H9 (cell line): Measurements from ENCODE around the gene CACNA2D3. TPM values are rescaled to one million over a fixed set of nuclear protein-coding genes. Genes with fewer than 3 reads are reported as not detected.

ENCODE experiments used
- DNase-seq: peaks from one replicate; pipeline ENCODE4 v3.0.0-alpha.2; 2017
- H2AFZ ChIP-seq: one replicate; pipeline ENCODE4 v1.6.1; 2013; ENCODE audit warnings: mild to moderate bottlenecking, low read length, control low read depth, moderate library complexity
- H2AK5ac ChIP-seq: 2 replicates; pipeline ENCODE4 v1.6.1; 2013; ENCODE audit warnings: low read length, control low read depth, mixed read lengths; ENCODE audit not compliant: insufficient read length
- H2BK120ac ChIP-seq: one replicate; pipeline ENCODE4 v1.6.1; 2013; ENCODE audit warnings: low read depth, mild to moderate bottlenecking, low read length, control low read depth, inconsistent platforms; ENCODE audit not compliant: poor library complexity, severe bottlenecking
- H2BK12ac ChIP-seq: 2 replicates; pipeline ENCODE4 v1.6.1; 2013; ENCODE audit warnings: low read length, control low read depth, mixed read lengths, low read depth; ENCODE audit not compliant: insufficient read length
- H2BK15ac ChIP-seq: 2 replicates; pipeline ENCODE4 v1.6.1; 2013; ENCODE audit warnings: low read depth, low read length, control low read depth
- H2BK20ac ChIP-seq: one replicate; pipeline ENCODE4 v1.6.1; 2013; ENCODE audit warnings: low read depth, mild to moderate bottlenecking, low read length, control low read depth, inconsistent platforms; ENCODE audit not compliant: poor library complexity, severe bottlenecking
- H2BK5ac ChIP-seq: 2 replicates; pipeline ENCODE4 v1.6.1; 2013; ENCODE audit warnings: low read length, control low read depth, mixed read lengths; ENCODE audit not compliant: insufficient read length
- H3K14ac ChIP-seq: 2 replicates; pipeline ENCODE4 v1.6.1; 2013; ENCODE audit warnings: low read length, control low read depth; ENCODE audit not compliant: insufficient read depth
- H3K18ac ChIP-seq: 2 replicates; pipeline ENCODE4 v1.6.1; 2013; ENCODE audit warnings: low read depth, mild to moderate bottlenecking, mixed read lengths, low read length, control low read depth; ENCODE audit not compliant: insufficient read length
- H3K23ac ChIP-seq: 2 replicates; pipeline ENCODE4 v1.6.1; 2013; ENCODE audit warnings: low read length, control low read depth, mixed read lengths, low read depth; ENCODE audit not compliant: insufficient read length
- H3K23me2 ChIP-seq: 2 replicates; pipeline ENCODE4 v1.6.1; 2013; ENCODE audit warnings: low read depth, mild to moderate bottlenecking, mixed read lengths, low read length, control low read depth; ENCODE audit not compliant: insufficient read length, poor library complexity, severe bottlenecking
- H3K27ac ChIP-seq: 2 replicates; pipeline ENCODE4 v1.5.1; 2013; ENCODE audit warnings: low read length, control low read depth, mixed read lengths, low read depth; ENCODE audit not compliant: insufficient read length
- H3K27me3 ChIP-seq: 2 replicates; pipeline ENCODE4 v1.6.1; 2013; ENCODE audit warnings: low read length, control low read depth, inconsistent platforms; ENCODE audit not compliant: insufficient read depth
- H3K4ac ChIP-seq: 2 replicates; pipeline ENCODE4 v1.6.1; 2013; ENCODE audit warnings: low read depth, mild to moderate bottlenecking, control low read depth, inconsistent platforms, low read length, moderate library complexity
- H3K4me1 ChIP-seq: 2 replicates; pipeline ENCODE4 v1.6.1; 2013; ENCODE audit warnings: low read length, control low read depth, inconsistent platforms; ENCODE audit not compliant: insufficient read depth
- H3K4me2 ChIP-seq: 2 replicates; pipeline ENCODE4 v1.6.1; 2013; ENCODE audit warnings: low read length, control low read depth, mixed read lengths; ENCODE audit not compliant: insufficient read length, insufficient read depth
- H3K56ac ChIP-seq: 2 replicates; pipeline ENCODE4 v1.6.1; 2013; ENCODE audit warnings: low read depth, mild to moderate bottlenecking, mixed read lengths, low read length, control low read depth; ENCODE audit not compliant: insufficient read length
- H3K79me1 ChIP-seq: 2 replicates; pipeline ENCODE4 v1.6.1; 2013; ENCODE audit warnings: low read depth, mild to moderate bottlenecking, moderate library complexity, low read length, control low read depth, inconsistent platforms; ENCODE audit not compliant: insufficient read depth, poor library complexity, severe bottlenecking
- H3K79me2 ChIP-seq: 2 replicates; pipeline ENCODE4 v1.6.1; 2013; ENCODE audit warnings: low read length, control low read depth, inconsistent platforms; ENCODE audit not compliant: insufficient read depth
- H3K9ac ChIP-seq: 2 replicates; pipeline ENCODE4 v1.6.1; 2013; ENCODE audit warnings: low read length, control low read depth, mixed read lengths; ENCODE audit not compliant: insufficient read length; ENCODE audit errors: extremely low read depth
- H3K9me3 ChIP-seq: one replicate; pipeline ENCODE4 v1.6.1; 2013; ENCODE audit warnings: low read depth, low read length, inconsistent platforms; ENCODE audit not compliant: control insufficient read depth
- H3T11ph ChIP-seq: one replicate; pipeline ENCODE4 v1.6.1; 2013; ENCODE audit warnings: mild to moderate bottlenecking, low read length, control low read depth, inconsistent platforms
- H4K20me1 ChIP-seq: one replicate; pipeline ENCODE4 v1.6.1; 2013; ENCODE audit not compliant: control insufficient read depth, insufficient read length, insufficient read depth
- H4K5ac ChIP-seq: 2 replicates; pipeline ENCODE4 v1.6.1; 2013; ENCODE audit warnings: low read depth, mild to moderate bottlenecking, mixed read lengths, low read length, control low read depth; ENCODE audit not compliant: insufficient read length
- H4K8ac ChIP-seq: replicated peaks from 2 replicates; pipeline ENCODE4 v1.6.1; 2013; ENCODE audit warnings: low read length, control low read depth, mixed read lengths, low read depth; ENCODE audit not compliant: insufficient read length
- H4K91ac ChIP-seq: 2 replicates; pipeline ENCODE4 v1.6.1; 2013; ENCODE audit warnings: low read depth, mild to moderate bottlenecking, moderate library complexity, mixed read lengths, low read length, control low read depth; ENCODE audit not compliant: insufficient read length
- H3K27ac Mint-ChIP-seq, 3 experiments: 2 replicates in 2 of 3; 3 replicates in 1 of 3; pipeline ENCODE4 v1.8.0; 2020 to 2021; ENCODE audit warnings: mixed read lengths in 3 of 3, mild to moderate bottlenecking in 1 of 3, moderate library complexity in 1 of 3
- H3K27me3 Mint-ChIP-seq: 2 replicates; pipeline ENCODE4 v1.8.0; 2021; ENCODE audit warnings: low read depth, mild to moderate bottlenecking, moderate library complexity, mixed read lengths
- H3K36me3 Mint-ChIP-seq, 3 experiments: 2 replicates in 2 of 3; 3 replicates in 1 of 3; pipeline ENCODE4 v1.8.0; 2020 to 2021; ENCODE audit warnings: low read depth in 3 of 3, mixed read lengths in 3 of 3; ENCODE audit not compliant: insufficient read depth in 1 of 3
- H3K4me1 Mint-ChIP-seq, 2 experiments: 2 replicates each; pipeline ENCODE4 v1.8.0; 2020; ENCODE audit warnings: mixed read lengths in 2 of 2
- H3K4me3 Mint-ChIP-seq, 2 experiments: 2 replicates in 1 of 2; 3 replicates in 1 of 2; pipeline ENCODE4 v1.8.0; 2020 to 2021; ENCODE audit warnings: mild to moderate bottlenecking in 2 of 2, mixed read lengths in 2 of 2, moderate library complexity in 1 of 2
- H3K9me3 Mint-ChIP-seq, 2 experiments: 2 replicates in 1 of 2; 3 replicates in 1 of 2; pipeline ENCODE4 v1.8.0; 2020; ENCODE audit warnings: mild to moderate bottlenecking in 2 of 2, mixed read lengths in 2 of 2, moderate library complexity in 1 of 2
- CTCF ChIP-seq: fragments of 200-600 bp; sonication (generic); conservative IDR thresholded peaks from 3 replicates; pipeline ENCODE4 v1.8.0; 2021; ENCODE audit warnings: antibody characterized with exemption, mild to moderate bottlenecking
- WGBS: extraction: QIAGEN DNeasy Blood & Tissue Kit; methylation state at CpG from one replicate; pipeline ENCODE4 v1.1.7; 2013; ENCODE audit warnings: missing lambda C conversion rate, low lambda C conversion rate, mixed read lengths; ENCODE audit not compliant: insufficient read length; ENCODE audit errors: extremely low coverage; 5-methylcytosine and 5-hydroxymethylcytosine counted together
- long read RNA-seq: library from polyadenylated mRNA; unstranded; transcript quantifications from one replicate; pipeline ENCODE4 v2.0.0, GENCODE V29; 2020
- total RNA-seq: library from RNA; stranded (reverse); gene quantifications from 2 replicates; pipeline ENCODE4 v1.2.1, GENCODE V29; 2021

Gene CACNA2D3
- 3.0 and 3.2 TPM in 2 replicates for total RNA-seq
- long read RNA-seq, partial matches to known transcripts: 5 of 23 reads
- long read RNA-seq, other reads (novel, unspliced or antisense): 18 of 23 reads

- Histone ChIP-seq H2BK12ac (no peak within 1 kb of the TSS), H3K4me1 (no peaks in the 10 kb centered on the region), H3T11ph (no peak within 1 kb of the TSS), H2BK15ac (no peak within 1 kb of the TSS), H3K56ac (no peak within 1 kb of the TSS), H3K9me3 (no peaks in the 10 kb centered on the region), H3K79me1 (no peaks in the 10 kb centered on the region), H3K79me2 (no peaks in the 10 kb centered on the region), H3K4ac (no peak within 1 kb of the TSS), H3K9ac (no peak within 1 kb of the TSS), H4K5ac (no peak within 1 kb of the TSS), H3K27ac (no peak within 1 kb of the TSS), H2BK5ac (no peak within 1 kb of the TSS), H3K4me2 (peak within 1 kb of the TSS; percentile 78), H3K23ac (no peak within 1 kb of the TSS), H3K27me3 (peaks cover 33% of the 10 kb centered on the region), H3K18ac (no peak within 1 kb of the TSS), H2AFZ (no peak within 1 kb of the TSS), H4K91ac (no peak within 1 kb of the TSS), H2BK120ac (no peak within 1 kb of the TSS), H2AK5ac (no peak within 1 kb of the TSS), H2BK20ac (no peak within 1 kb of the TSS), H3K14ac (no peak within 1 kb of the TSS; the same call in none of the 2 replicates), H4K8ac (no peak within 1 kb of the TSS), H3K23me2 (peaks cover 23% of the 10 kb centered on the region), H4K20me1 (no peaks in the 10 kb centered on the region)
- Mint-ChIP-seq H3K36me3 (no peaks in the 10 kb centered on the region; a peak in 1 of 7 replicates), H3K27ac (no peak within 1 kb of the TSS), H3K4me3 (peak within 1 kb of the TSS; percentile 64 to 85), H3K9me3 (no peaks in the 10 kb centered on the region), H3K27me3 (peaks cover 88% of the 10 kb centered on the region), H3K4me1 (peaks cover 15 to 25% of the 10 kb centered on the region in 2 experiments)
- WGBS: no CpG with 5 or more reads among the region's 100 CpGs
- DNase-seq: no peak
- TF ChIP-seq CTCF: no peak
Measured at GRCh38 chr3:54122324-54123002, at the start of gene CACNA2D3. Gene CACNA2D3 (plus strand): TSS chr3:54122552.
